ENCODE measurements around the gene ANP32A. TPM values are rescaled to one million over a fixed set of nuclear protein-coding genes. Genes with fewer than 3 reads are reported as not detected.

Gene ANP32A
- total RNA-seq, 1 donor from 2014 or later, result 100 TPM

DNA sequence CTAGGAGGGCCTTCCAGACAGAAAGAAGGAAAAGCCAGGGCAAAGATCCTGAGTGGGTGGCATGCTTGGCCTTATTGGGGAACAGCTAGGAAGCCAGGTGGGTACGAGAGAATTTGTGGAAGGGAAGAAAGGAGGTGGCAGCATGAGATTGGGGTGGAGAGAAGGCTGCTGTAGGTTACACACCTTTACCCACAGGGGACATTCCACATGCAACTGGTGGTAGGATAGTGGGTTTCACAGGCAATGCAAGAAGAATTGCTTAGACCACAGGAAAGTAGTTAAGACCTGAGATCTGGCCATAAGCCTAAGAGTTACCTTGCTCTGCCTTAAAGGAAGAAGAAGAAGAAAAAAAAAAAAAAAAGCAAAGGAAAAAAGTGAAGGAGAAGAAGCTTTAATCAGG is 19.8 kb downstream of the ANP32A start:
- no peak for DNase-seq (ENCODE audit: extremely low read depth, low read depth, low spot score)

DNA sequence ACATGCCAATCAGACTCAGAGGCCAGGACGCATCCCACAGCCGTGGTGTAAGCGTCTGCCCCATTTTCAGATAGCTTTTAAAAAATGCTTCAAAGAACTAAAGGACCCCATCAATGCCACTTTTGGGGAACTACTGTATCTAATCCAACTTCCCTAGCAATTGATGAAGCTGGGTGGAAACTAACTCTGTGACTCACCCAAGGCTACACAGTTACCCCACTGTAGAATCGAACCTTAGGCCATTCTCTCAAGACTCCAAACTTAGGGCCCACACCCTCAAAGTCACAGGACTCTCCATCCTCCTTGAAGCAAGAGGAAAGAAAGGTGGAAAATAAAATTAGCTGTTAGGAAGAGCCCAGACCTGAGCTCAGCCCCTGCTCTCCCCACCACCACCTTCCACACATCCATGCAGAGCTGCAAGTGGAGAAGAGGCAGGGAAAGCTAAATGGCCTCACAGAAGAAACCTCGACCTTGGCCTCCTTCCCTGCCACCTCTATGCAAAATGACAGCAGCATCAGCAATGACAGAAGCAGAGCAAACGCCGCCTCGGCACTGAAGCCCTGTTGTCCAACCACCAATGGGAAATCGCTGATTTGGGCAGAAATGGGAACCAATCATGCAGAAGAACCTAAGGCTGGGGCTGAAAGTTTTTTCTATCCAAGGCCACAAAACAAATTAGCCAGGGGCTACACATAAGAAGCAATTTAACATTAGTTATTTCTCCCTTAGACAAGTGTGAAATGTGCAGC is 22.2 kb downstream of the ANP32A start:
- no peak for DNase-seq (ENCODE audit: extremely low read depth, low read depth, low spot score)

DNA sequence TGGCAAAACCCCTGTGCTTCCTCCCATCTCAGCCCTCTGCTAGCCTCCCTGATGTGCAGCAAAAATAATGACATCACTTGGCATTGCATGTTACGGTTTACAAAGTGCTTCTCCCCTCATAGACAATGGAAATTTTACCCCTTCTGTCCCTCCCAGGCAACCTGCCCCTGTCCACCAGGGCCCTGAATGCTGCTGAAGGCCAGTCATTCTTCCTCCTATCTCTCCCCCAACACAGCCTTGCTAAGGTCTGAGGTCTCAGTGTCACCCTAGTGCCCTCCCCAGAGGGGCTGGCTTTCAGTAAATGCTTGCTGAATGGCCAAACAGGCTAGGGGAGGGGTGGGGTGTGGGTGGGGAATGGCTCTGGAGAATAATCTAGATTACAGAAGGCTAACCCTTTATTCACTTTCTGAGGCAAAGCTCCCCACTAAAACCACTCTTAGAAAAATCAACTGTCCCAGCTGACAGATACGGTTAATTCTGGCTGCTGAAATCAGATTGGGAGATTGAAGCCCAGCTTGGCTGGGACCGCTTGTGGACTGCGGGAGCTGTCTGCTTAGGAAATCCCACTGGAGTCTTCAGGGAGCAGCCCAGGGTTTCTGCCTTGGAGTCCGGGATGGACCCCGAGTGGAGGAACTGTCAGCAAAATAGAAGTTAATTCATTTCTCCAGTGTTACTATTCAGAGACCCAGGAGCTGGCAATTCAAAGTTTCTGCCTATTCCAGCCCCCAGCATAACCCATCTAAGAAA is 22.9 kb downstream of the ANP32A start:
- DNase-seq (ENCODE audit: extremely low read depth, low read depth, low spot score), result no peak

DNA sequence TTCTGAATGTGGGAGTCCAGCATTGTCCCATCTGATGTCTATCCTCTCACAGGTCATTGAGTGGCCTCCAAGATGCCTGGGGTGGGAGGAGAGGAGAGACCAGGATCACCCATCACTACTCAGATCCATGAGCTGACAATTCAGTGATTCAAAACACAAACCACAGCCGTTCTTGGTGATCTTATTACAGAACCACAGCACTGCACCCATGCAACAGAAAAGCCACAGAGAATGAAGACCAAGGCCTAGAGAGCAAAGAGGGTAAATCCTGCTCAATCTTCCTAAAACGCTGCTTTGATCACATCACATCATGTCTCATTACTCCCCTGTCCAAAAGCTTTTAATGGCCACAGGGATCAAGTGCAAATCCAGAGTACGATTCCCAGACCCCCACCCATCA is 23.5 kb downstream of the ANP32A start:
- DNase-seq (ENCODE audit: extremely low read depth, low read depth, low spot score), result no peak

DNA sequence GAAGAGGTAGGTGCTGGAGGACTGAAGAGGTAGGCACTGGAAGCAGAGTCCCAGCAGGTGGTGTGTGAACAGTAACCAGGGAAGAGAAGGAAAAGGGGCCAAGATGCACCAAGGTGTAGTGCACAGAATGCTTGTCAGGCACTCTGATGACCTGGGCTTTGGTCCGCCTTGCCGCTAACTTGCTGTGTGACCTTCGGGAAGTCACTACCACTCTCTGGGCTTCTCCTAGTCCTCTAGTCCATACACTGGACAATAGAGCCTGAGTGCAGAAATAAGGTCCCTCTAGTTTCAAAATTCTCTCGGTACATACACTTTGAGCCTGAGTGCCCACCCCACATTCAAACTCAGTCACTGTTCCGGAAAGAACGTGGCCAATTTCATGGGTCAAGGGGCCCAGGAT is 24.1 kb downstream of the ANP32A start:
- no peak for DNase-seq (ENCODE audit: extremely low read depth, low read depth, low spot score)

DNA sequence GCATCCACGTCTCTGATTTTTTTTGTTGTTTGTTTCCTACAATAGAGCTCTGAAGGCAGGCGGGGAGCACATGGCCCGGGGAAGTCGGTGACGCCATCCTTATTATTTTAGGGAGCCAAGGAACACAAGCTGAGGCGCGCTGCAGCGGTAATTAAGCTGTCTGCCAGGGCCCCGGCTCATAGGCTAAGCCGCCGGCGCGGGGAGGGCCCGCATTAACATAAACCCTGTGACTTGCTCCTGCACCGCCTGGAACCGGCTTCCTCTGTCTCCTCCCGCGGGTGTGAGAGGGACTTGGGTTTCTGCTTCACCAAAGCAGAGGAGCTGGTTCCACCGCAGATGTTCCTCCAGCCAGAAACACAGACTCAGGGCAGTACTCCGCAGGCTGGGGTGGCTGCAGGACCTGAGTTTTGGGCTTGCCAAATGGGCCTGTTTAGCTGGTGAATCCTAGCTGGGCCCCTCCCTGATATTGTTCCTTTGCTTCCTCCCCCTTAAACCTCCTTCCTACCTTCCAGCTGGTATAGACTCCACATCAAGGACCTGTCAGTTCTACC is 25.3 kb downstream of the ANP32A start:
- no peak for DNase-seq (ENCODE audit: extremely low read depth, low read depth, low spot score)

DNA sequence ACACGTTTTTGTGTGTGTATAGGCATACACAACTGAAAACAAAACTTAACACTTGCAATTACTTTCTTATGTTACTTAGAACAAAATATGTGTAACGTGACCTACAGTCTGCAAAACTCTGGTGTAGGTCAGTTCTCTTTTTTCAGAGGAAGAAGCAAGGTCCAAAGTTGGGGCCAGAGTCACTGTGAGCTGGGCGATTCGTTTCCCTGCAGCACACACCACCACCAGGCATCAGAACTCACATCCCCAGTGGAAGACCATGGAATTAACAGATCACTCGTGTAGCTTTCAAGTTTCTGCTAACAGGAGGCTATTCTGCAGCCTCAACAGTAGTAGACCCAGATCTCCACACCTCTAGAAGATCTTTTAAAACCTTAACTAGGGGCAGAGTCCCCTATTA is 25.8 kb downstream of the ANP32A start:
- DNase-seq (ENCODE audit: extremely low read depth, low read depth, low spot score), result no peak

DNA sequence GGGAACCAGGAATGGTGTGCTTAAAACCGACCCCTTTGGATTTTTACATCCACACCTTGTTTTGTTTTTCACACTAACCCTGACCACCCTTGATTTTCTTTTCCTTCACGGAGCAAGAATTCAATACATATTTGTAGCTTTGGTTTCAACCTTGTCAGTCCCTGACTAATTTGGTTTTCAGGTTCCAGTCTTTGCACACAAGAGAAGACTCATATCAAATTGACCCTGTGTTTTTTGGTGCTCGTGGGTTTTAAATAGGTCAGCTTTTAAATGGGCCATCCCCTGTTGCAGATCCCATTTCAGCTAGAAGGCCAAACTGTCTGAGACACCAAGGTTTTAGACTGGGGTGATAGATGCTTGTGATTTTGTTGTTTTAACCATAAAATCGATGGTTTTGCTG is 26.4 kb downstream of the ANP32A start:
- DNase-seq (ENCODE audit: extremely low read depth, low read depth, low spot score), result no peak

DNA sequence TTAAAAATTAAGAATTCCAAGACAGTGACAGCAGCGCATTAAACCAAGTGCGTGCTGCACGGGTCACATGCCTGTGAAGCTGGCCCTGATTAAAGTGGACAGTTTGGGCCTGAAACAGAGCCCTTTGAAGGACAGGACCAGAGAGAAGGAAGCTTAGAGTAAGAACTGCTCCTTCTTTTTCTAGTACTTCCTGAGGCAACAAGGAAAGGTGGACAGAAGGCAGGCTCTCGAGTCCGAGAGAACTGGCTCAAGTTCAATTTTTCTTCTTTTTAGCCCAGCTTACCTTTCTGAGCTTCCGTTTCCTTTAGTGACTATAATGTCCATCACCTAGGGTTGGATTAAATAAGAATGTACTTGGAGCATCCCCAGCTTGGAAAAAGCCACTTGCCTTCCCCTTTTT is 26.9 kb downstream of the ANP32A start:
- DNase-seq (ENCODE audit: extremely low read depth, low read depth, low spot score), result no peak

DNA sequence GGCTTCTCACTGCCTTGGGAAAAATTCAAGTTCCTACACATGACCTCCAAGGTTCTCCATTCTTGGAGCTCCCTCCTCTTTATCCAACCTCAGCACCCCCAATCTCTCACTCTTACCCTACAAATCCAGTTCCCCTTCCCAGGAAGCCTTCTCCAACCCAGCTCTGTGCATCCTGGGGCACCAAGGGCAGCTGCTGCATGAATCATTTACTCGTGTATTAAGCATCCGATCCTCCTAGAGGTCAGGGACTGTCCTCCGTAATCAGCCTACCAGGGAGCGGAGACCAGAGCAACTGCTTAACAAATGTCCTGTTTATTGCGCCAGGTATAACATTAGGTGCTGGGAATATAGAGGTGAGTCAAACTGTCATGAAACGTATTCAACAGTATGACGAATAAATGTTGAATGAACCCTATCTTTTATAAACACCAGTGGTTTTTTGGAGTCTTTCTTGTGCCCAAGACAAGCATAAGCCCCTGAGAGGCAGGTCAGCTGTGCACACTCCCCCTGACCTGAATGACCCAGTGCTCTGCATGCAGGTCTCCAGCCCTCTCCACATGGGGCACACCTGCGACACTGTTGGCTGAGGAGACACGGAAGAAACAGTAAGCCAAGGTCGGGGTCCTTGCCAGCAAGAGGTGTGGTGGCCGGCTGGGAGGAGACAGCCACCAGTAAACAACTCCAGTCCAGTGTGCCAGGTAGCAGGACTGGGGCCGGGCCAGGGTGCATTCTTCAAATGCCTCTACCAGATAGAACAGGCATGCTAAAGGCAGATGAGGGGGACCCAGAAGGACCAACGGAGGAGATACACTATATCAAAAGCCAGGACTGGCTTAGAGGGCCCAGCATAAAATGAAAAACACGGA is 27.6 kb downstream of the ANP32A start:
- no peak for DNase-seq (ENCODE audit: extremely low read depth, low read depth, low spot score)

DNA sequence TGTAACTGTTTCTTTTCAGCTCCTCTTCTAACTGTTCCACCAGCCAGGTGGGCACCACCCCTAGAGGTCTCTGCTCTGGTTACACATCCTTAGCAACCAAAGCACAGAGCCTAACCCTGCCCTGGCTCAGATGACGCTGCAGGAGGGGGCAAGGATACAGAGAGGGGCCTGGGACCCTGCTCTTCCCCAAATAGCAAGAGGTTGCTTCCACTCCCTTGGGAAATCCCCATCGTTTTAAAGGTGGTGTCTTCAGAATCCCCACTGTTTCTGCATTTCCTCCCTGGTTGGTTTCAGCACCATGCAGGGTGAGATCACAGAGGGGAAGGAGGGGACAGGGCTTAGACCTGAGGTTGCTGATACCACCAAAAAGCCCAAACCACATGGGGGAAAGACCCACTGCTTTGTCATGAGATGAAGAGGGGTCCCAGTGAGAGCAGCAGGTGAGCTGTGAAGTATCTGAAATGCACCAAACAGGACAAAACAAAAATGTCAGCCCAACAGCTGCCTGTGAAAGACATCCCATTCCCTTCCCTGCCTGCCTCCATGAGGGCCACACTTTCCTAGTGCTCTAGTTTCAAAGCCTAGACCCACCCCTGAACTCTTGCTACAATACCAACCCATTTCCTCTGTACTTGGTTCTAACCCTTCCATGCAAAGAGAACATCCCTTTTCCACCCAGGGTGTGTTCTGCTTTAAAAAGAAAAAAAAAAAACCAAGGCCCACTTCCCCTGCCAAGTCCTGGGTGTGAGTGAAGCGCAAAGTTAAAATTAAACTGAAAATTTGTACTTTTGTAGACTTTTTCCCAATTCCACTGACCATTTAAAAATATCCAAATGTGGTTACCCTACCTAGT is 29.0 kb downstream of the ANP32A start:
- no peak for DNase-seq (ENCODE audit: extremely low read depth, low read depth, low spot score)

DNA sequence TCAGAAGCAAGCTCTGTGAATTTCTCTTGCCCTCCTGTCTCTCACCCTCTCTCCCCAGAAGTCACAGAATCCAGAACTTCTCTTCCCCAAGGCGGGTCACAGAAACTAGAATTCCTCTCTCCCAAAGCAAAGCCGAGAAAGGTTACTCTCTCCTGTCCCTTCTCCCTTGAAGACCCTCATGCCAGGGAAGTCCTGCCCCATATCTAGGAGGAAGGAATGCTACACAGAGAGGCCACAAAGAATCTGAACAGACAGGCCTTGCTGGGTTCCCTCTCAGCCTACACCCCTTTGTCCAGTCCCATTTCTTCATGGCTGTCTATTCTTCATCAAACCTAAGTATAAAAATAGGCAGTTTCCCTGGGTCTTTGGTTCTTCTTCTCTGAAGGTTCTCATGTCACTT is 29.8 kb downstream of the ANP32A start:
- no peak for DNase-seq (ENCODE audit: extremely low read depth, low read depth, low spot score)

DNA sequence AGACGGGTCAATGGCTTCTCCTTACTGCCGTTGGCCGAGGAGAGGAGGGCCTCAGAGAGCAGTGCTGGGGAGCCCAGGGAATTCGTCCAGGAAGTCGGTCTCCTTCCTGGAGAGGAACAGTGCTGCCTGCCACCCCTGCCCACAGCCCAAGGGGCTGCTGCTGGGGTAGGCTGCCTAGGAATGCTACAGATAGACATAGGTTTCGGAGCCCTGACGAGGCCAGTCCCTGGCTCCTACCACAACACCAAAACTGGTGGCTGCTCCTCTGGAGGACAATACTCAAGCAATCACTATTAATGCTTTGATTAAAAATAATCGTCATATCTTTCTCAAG is 30.5 kb downstream of the ANP32A start:
- DNase-seq (ENCODE audit: extremely low read depth, low read depth, low spot score), result no peak

DNA sequence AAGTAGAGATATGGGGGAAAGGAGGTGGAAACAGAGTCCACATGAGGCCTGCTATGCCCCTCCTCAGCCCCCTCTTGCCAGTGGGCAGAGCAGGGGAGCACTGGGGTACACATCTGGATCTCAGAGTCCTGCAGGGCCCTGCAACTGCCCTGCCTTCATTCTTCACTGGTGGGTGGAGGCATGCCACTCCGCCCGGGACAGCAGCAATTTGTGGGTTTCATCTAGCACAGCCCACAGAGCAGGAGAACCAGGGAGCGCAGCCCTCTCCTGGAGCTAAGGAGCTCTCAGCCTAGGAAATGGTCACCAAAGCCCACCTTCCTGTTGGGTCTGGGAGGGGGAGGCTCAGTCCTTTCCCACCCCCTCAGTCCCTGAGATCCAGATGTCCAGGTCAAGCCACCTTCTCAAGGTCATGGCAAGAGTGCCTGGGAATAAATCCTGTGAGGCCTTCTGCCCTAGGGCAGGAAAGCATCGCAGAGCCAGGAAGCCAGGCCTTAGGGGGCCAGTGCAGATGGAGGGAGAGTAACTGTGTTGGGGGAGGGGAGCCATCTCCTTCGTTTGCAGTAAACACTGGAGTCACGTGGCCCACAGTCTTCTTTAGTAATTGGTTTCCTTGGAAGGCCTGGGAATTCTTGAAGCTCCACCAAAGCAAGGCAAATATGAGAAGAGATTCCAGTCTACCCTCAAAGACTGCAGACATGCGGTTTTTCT is 31.0 kb downstream of the ANP32A start:
- no peak for DNase-seq (ENCODE audit: extremely low read depth, low read depth, low spot score)

DNA sequence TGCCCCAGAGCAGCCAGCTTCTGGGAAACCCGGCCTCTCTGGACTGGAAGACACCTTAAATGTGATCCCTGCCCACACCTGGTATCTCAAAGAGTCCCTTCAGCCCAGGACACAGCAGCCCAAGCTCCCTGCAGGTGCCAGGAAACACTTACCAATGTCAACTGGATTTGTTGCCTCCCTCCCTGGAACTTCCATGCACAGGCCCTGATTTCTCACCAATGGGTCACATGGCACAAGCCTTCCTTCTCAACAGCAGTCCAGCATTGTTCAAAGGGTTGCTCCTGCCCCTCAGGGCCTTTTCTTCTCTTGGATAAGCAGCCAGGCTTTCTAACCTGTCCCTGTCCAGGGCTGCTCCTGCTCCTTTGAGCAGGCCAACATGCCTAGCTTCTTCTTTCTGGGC is 31.6 kb downstream of the ANP32A start:
- DNase-seq (ENCODE audit: extremely low read depth, low read depth, low spot score), result no peak

DNA sequence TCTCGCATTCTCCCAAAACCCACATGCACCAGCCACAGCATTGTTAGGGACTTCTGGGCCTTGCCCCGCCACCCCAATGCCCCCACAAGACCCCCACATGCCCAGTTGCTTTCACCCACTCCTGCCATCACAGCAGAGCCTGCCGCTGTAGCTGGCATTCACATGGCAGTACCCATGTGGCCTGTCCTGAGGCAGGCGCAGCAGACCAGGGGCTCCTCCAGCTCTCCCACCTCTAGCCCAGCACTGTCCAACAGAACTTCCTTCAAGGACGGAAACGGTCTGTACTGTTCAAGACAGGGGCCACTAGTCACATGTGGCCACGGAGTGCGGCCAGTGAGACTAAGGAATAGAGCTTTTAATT is 32.5 kb downstream of the ANP32A start:
- no peak for DNase-seq (ENCODE audit: extremely low read depth, low read depth, low spot score)

DNA sequence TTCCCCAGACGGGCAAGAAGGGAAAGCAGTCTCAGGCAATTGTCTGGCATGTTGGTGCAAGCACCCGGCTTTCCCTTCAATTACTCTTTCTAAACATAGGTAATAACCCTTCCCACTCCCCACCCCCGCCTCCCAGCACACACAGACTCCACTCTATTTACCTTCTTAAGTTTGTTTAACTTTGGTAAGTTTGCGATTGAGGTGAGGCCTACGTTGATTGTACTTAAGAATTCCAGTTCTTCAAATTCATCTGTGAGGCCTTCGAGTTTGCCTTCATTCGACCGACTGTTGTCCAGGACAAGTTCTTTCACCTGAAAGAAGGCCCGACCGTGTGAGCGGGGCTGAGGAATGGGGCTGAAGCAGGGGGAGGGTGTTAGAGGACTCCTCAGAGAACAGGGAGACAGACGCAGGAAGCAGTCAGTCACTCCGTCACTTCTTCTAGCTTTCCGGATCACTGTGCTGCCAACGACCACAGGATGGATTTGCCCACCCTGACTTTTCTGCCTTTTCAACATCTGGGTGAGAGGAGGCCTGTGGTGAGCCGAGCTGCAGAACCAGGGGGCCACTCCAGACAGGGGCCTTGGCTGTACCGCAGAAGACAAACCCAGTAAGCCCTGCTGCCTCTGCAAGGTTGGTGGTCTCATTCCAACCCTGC is 33.0 kb downstream of the ANP32A start:
- DNase-seq (ENCODE audit: extremely low read depth, low read depth, low spot score), result no peak

DNA sequence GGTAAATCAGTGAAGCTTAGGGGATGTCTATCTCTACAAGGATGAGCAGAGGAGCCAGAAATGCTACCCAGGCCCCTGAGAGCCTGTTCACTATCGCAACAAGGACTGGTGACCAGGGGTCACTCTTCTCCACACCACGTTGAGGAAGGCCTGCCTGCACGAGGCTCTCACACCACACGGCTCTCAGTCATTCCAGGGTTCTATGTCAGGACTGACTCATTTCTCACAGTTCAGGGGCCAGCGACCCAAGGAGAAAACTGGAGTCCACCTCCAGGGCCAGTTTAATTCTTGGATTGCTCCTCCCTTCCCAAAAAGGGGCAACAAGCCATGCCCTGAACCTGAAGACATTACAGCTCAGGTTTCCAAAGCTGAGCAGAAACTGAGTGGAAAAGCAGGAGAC is 33.9 kb downstream of the ANP32A start:
- no peak for DNase-seq (ENCODE audit: extremely low read depth, low read depth, low spot score)

DNA sequence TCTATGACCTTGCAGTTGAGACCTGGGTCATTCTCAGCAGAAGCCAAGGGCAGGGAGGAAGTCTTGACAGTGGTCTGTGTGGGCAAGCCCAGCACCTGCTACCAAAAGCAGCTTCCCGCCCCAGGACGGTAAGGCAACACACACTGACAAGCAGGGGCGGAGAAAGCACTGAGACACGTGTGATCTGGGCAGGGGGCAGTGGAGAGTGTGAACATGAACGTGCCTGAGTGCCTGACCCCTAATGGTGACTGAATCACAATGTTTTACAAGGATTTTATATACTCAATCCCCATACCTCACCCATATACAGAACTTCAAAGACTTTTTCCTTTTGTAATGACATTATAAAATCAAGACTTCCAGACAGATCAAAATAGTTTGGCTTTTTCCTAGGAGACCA is 35.2 kb downstream of the ANP32A start:
- DNase-seq (ENCODE audit: extremely low read depth, low read depth, low spot score), result no peak
